AG04450 (cell line): ENCODE data around the gene KNSTRN. TPM values are rescaled to one million over a fixed set of nuclear protein-coding genes. Genes with fewer than 3 reads are reported as not detected.

Experiments used
- CTCF ChIA-PET: fragments of 300-600, 350-600 bp; formaldehyde crosslinking; extraction: SDS; loops from one replicate; lab custom pipeline; 2022; ENCODE audit warnings: antibody characterized with exemption, inconsistent platforms; lab: Charles Lee
- POLR2A ChIA-PET: fragments of 350-600 bp; formaldehyde crosslinking; extraction: SDS; loops from one replicate; lab custom pipeline; 2021; ENCODE audit warnings: antibody characterized with exemption, inconsistent platforms; lab: Yijun Ruan, JAX
- DNase-seq: peaks from one replicate; pipeline ENCODE4 v3.0.0-alpha.2; 2011; ENCODE audit warnings: low read depth, low spot score
- H3K27ac ChIP-seq: one replicate; pipeline ENCODE4 v1.5.1; 2012; ENCODE audit warnings: low read depth, low read length, control low read depth
- H3K27me3 ChIP-seq: one replicate; pipeline ENCODE4 v1.6.0; 2012; ENCODE audit warnings: low read length; ENCODE audit not compliant: control insufficient read depth, insufficient read depth
- H3K4me3 ChIP-seq: 2 replicates; pipeline ENCODE4 v1.5.1; 2011; ENCODE audit warnings: mild to moderate bottlenecking, low read depth, low read length, control low read depth
- H3K9me3 ChIP-seq: 2 replicates; pipeline ENCODE4 v1.5.1; 2012; ENCODE audit warnings: low read length; ENCODE audit not compliant: control insufficient read depth, insufficient read depth
- polyA minus RNA-seq: library from RNA; depleted of rRNA, polyadenylated mRNA; stranded (reverse); fragments of >200 nt; gene quantifications from 2 replicates; pipeline ENCODE4 v1.2.3, GENCODE V29; 2011; rRNA and poly(A)+ RNA removed
- polyA plus RNA-seq: library from polyadenylated mRNA; depleted of rRNA; stranded (reverse); fragments of >200 nt; gene quantifications from 2 replicates; pipeline ENCODE4 v1.2.3, GENCODE V29; 2011; rRNA removed
- TF ChIP-seq, protein P1 (sequence below): IDR thresholded peaks from 2 replicates; pipeline ENCODE4 v1.5.1; 2011; ENCODE audit warnings: low read depth, low read length, control low read depth, inconsistent platforms

Gene KNSTRN, protein sequence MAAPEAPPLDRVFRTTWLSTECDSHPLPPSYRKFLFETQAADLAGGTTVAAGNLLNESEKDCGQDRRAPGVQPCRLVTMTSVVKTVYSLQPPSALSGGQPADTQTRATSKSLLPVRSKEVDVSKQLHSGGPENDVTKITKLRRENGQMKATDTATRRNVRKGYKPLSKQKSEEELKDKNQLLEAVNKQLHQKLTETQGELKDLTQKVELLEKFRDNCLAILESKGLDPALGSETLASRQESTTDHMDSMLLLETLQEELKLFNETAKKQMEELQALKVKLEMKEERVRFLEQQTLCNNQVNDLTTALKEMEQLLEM
- polyA plus RNA-seq (14.6 and 18.2 TPM in 2 replicates), polyA minus RNA-seq (9.9 and 14.2 TPM in 2 replicates)

DNA sequence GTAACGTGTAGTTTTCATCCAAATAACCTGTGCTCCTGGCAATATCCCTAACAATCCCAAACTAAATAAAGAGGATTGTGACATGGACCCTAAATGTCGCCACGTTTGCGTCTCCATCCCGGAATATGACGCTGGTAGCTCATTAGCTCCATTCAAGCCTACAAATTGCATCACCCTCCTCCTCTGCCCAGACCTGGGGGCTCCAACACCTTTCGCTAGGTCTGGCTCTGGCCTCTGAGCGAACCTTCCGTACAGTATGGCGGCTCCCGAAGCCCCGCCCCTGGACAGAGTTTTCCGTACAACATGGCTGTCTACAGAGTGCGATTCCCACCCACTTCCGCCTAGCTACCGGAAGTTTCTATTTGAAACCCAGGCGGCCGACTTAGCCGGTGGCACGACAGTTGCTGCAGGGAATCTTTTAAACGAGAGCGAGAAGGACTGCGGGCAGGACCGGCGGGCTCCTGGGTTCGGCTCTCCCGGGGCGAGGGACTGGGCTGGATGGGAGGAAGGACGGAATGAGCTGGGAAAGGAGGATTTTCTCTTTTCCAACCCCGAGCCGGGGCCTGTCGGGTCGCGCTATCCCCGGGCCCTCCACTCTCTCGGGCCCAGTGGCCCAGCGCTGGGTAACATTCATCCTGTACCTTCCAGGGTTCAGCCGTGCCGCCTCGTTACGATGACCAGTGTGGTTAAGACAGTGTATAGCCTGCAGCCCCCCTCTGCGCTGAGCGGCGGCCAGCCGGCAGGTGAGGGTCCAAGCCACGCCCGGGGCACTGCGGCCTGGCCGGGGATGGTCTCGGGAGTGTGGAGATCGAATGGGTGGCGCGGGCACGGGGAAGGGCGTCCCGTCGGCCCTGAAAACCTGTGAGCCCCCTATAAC, at the start of gene KNSTRN:
KNSTRN (plus strand) TSS at position 142 of the 877 bp plus-strand sequence; CDS start at position 257, 115 bp downstream.
- TF ChIP-seq, protein P1, sequence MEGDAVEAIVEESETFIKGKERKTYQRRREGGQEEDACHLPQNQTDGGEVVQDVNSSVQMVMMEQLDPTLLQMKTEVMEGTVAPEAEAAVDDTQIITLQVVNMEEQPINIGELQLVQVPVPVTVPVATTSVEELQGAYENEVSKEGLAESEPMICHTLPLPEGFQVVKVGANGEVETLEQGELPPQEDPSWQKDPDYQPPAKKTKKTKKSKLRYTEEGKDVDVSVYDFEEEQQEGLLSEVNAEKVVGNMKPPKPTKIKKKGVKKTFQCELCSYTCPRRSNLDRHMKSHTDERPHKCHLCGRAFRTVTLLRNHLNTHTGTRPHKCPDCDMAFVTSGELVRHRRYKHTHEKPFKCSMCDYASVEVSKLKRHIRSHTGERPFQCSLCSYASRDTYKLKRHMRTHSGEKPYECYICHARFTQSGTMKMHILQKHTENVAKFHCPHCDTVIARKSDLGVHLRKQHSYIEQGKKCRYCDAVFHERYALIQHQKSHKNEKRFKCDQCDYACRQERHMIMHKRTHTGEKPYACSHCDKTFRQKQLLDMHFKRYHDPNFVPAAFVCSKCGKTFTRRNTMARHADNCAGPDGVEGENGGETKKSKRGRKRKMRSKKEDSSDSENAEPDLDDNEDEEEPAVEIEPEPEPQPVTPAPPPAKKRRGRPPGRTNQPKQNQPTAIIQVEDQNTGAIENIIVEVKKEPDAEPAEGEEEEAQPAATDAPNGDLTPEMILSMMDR = no peak
- peak; percentile 77 for DNase-seq
- no peaks in the 10 kb centered on the region; the same call in 1 of the 2 replicates for H3K9me3 ChIP-seq
- no peaks in the 10 kb centered on the region for H3K27me3 ChIP-seq
- H3K27ac ChIP-seq = peak within 1 kb of the TSS; percentile 31
- ChIA-PET CTCF (interaction anchor here (1.0 to 1.4 kb wide), 6 partner anchors 14 to 166 kb away, joined by 3 to 8 read pairs (median 5); no protein-coding TSS in a partner anchor), POLR2A (interaction anchor here (0.5 to 0.7 kb wide), 3 partner anchors 62 to 305 kb away, joined by 3 read pairs; no protein-coding TSS in a partner anchor)
- peak within 1 kb of the TSS; percentile 88 for H3K4me3 ChIP-seq

DNA sequence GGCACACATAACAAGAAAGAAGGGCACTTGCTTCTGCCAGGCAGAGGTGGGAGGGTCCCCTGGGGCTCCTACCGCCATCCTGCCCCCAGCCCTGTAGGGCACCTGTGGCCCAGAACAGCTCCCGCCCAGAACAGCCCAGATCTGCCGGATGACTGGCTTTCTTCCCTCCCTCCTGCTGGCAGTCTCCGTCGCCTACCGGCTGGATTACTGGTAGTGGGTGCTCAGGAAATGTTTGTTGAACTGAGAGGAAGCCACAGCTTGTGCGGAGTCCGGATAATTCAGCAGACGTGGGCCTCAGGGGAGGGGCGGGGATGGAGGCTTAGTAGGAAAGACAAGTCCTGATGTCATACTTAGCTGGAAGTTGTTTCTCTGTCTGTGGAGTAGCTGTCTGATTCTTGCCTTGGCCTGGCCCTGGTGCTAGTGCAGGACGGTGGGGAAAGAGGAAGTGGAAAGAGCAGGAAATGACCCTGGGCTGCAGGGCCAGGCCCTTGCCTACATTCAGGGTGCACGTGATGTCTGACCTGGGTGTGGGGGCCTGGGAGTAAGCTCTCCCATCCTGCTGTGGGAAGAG, 48.5 kb upstream of the KNSTRN start:
- H3K27me3 ChIP-seq = no peaks in the 10 kb centered on the region
- H3K27ac ChIP-seq = peak overlapping the region; percentile 73
- no peak overlapping the region for H3K4me3 ChIP-seq
- CTCF ChIA-PET = interaction anchor here (1.2 to 8.6 kb wide), 2 partner anchors 10 to 13 kb away, joined by 4 to 85 read pairs; partner anchors contain the start of gene INAFM2
- DNase-seq = no peak
- no peaks in the 10 kb centered on the region for H3K9me3 ChIP-seq
- TF ChIP-seq, protein P1 = no peak
- POLR2A ChIA-PET = no interaction called here

DNA sequence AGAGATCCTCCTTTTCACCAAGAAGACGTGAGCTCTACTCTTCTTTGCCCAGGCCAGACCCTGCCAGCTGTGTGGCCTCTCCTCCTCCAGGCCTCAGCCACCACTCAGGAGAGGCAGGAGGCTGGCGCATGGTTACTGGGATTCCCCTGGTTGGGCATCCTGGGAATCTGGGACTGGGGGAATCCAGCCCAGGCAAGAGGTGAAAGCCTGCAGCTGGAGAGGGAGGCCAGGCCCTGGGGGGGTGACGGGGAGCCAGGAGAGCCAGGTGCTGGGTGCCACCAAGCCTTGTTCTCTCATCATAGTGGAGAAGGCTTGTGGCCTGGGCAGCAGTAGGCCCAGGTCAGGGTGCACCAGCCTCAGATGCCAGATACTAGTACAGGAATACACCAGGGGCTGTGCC, 48.0 kb upstream of the KNSTRN start:
- no peak for DNase-seq
- peak overlapping the region; percentile 73 for H3K27ac ChIP-seq
- TF ChIP-seq, protein P1 = no peak
- no peaks in the 10 kb centered on the region for H3K9me3 ChIP-seq
- H3K4me3 ChIP-seq = no peak overlapping the region
- POLR2A ChIA-PET = no interaction called here
- CTCF ChIA-PET = interaction anchor here (1.2 to 8.6 kb wide), 2 partner anchors 10 to 13 kb away, joined by 4 to 85 read pairs; partner anchors contain the start of gene INAFM2
- H3K27me3 ChIP-seq = no peaks in the 10 kb centered on the region

DNA sequence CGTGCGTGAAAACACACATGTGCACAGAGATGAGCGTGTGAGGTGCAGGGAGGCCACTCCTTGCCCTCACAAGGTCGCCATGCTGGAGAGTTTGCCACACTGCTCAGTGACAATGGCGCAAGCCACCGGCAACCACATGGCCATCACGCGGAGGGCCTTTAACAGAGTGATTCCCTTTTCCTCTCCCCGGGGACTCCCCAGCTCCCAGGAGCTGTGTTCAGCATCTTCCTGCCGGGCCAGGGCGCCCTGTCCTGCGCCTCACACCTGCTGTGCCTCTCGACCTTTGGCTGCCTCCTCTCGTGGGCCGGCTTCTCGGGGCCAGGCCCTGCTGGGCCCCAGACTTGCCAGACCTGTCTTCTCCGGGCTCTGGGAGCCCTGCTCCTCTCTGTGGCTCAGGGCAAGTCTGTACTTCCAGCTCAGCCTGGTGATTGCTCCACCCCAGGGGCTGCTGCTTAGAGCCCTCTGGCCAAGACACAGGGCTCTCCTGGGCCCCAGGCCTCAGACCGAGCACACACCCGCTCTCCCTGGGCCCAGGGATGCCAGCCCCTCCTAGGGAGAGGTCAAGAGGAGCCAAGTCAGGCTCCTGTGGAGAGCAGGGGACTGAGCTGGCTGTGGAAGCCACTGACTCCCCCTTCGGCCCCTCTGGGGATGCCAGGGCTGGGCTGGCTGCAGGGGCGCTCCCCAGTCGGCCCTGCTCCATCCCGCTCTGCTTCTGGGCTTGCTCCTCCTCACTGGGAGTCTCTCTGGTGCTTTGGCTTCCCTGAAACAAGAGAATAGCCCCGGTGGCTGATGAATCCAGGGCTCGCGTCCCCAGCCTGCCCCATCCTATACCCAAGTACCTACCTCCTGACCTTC, 47.4 kb upstream of the KNSTRN start:
- TF ChIP-seq, protein P1 = no peak
- H3K27ac ChIP-seq = no peak overlapping the region
- no peaks in the 10 kb centered on the region for H3K9me3 ChIP-seq
- no peaks in the 10 kb centered on the region for H3K27me3 ChIP-seq
- DNase-seq = no peak
- H3K4me3 ChIP-seq = no peak overlapping the region
- ChIA-PET CTCF (interaction anchor here (0.9 to 8.6 kb wide), 3 partner anchors 9 to 118 kb away, joined by 3 to 85 read pairs (median 4); partner anchors contain the start of gene INAFM2), POLR2A (no interaction called here)
